GM21423 (cell line): ENCODE results near the gene CYRIA.

Experiments
- ATAC-seq: cut with Tn5 transposase; IDR thresholded peaks from one replicate; pipeline ENCODE4 v1.9.1; 2021; ENCODE audit warnings: mild to moderate bottlenecking, moderate library complexity; ENCODE audit not compliant: unreplicated experiment

The CYRIA gene

GRCh38 chr2:16632598-16632997 is 33.0 kb downstream of the CYRIA start:
- ATAC-seq, result no peak

DNA sequence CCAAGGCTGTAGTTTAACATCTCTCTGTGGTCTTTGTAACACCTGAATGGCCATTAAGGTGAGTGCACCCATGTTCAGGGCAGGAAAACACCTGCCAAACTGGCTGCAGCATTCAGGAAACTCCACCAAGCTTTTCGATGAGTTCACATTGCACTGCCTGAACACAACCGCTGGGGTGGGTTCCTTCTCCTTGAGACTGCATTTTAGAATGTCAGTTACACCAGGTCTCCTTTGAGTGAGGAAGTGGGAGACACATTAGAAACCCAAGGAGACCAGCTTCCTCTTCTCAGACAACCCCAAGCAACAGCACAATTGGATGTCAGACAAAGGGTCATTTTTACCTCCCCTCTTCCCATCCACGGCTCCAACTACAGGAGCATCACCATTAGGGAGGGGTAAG is 35.2 kb downstream of the CYRIA start:
- peak; percentile 43 for ATAC-seq

DNA sequence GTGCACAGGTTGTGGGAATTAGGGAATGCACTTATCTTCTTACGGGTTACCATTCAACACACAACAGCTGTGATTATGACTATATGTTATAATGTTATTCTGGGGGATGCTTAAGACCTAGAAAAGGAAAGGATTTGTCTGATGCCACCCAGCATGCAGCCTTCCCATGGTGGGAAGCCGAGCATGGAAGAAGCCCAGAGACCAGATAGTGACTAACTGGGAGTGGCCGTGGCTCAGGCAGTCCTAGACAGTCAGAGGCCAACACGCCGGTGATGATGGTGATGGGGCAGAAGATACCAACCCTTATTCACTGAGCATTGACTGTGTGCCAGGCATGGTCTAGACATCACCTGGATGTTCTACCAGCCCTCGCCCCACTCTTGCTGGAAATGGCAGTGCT is 35.9 kb downstream of the CYRIA start:
- ATAC-seq, result no peak

DNA sequence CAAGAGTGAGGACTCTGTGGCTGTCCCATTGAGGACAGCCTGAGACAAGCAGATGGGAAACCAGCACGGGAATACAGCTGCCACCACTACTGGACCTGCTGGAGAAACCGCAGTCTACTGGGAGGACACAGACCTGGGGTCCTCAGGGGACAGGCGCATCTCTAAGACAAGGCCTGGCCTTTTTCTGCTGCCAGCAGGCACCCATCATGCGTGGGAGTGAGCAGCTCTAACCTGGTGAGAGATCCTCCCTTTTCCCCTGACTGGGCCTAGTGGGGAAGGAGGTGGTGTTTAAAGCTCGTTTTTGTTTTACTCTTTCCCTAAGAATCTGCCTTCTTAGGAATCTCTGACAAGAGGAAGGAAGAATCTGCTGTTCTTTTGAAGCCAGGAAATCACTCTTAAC is 36.6 kb downstream of the CYRIA start:
- ATAC-seq, result no peak

GRCh38 chr2:16628314-16628713 is 37.3 kb downstream of the CYRIA start:
- no peak for ATAC-seq

GRCh38 chr2:16626997-16627605 is 38.5 kb downstream of the CYRIA start:
- no peak for ATAC-seq

DNA sequence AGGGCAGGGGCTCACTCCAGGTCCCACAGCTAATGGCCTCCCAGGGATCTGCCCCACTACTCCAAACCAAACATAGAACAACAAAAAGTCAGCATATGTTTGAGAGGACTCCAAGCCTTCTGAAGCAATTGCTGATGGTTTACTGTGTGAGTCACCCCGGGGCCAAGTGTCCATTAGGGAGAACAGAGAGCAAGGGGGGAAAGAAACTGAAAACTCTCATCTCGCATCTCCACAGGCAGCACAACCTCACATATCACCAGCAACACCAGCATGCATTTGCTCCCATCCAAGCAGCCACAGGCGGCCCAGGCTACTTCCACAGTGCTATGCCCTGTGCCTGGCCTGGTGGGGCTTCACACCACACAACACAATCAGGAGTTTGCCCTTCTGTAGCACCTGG is 39.1 kb downstream of the CYRIA start:
- ATAC-seq, result no peak

GRCh38 chr2:16625759-16626158 is 39.9 kb downstream of the CYRIA start:
- peak; percentile 75 for ATAC-seq

- ATAC-seq, result peak; percentile 5
Measured at GRCh38 chr2:16625201-16625729, 40.4 kb downstream of the CYRIA start.

GRCh38 chr2:16624436-16624780 is 41.2 kb downstream of the CYRIA start:
- ATAC-seq, result no peak

DNA sequence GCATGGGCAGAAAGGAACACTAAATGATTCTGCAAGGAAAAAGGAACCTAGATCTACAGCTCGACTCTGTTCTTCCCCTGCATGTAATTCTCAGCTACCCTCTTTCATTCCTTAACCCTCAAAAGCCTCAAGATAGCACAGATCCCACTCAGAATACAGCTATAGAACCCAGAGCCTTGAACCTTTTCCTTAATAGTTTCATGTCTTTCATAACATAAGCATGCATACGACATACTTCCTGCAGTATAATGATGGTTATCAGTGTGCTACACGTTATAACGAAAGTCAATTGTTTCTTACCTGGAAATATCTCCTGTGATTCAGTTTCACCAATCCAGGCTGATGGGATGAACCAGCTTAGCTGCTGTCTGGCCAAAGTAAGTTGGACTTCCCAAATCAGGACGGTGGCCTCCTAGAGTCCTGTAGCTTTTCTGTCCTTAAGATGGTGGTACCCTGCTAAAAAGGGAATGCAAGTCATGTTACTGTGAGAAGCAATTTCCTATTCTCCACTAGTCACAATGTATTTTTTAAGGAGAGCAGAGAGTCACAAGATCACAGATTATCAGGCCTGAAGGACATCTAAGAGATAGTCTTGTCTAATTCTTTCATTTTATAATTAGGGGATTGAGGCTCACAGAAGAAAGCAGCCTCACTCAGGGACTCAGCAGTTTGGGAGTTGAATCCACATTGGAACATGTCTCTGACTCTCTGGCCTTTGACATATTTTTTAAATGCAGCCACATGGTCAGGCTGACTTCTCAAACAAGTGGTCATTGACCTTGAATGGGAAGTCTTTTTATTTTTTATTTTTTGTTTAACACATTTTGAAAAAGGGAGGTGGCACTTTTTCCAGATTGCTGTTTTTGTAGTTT is 41.8 kb downstream of the CYRIA start:
- ATAC-seq, result no peak

- no peak for ATAC-seq
Measured at GRCh38 chr2:16623031-16623430, 42.6 kb downstream of the CYRIA start.

DNA sequence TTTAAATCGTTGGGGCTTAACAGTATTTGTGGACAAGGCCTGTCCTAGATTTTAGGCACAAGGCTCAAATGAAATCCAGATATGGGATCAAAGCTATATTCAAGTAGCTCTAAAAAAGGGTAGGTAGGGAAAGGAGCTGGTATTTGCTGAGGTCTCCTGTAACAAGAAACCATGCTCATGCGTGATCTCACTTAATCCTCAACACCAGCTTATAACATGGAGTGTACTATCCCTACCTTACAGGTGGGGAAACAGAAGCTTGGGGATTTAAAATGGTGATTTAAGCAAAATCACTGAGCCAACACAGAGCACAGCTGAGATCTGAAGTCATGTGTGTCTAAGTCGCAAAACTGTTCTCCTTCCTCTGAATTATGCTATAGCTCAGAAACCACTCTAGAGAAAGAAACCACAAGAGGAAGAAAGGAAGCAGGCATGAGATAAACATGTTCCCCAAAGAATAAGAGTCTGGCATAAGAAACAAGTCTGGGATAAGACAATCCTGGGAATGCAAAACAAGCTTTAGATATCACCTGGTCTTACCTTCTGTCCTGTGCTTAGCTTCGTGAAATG is 43.1 kb downstream of the CYRIA start:
- ATAC-seq, result no peak

GRCh38 chr2:16621316-16621715 is 44.3 kb downstream of the CYRIA start:
- no peak for ATAC-seq

DNA sequence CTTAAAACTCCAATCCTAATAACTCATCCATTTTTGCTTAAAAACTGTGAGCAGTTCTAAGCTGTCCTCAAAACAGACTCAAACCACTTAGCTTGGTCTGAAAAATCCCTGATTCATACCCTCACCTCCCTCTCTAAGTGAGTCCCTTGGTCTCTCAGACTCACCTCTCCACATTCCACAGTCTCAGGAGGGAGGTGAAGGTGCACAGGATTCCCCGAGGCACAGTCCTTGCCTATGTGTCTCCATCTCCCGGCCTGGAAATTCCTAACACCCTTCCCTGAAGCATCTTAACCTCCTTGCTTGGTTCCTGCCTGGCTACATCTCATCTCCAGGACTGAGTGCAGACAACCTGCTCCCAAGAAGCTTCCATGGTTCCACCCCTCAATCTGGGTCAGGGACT is 45.0 kb downstream of the CYRIA start:
- no peak for ATAC-seq

DNA sequence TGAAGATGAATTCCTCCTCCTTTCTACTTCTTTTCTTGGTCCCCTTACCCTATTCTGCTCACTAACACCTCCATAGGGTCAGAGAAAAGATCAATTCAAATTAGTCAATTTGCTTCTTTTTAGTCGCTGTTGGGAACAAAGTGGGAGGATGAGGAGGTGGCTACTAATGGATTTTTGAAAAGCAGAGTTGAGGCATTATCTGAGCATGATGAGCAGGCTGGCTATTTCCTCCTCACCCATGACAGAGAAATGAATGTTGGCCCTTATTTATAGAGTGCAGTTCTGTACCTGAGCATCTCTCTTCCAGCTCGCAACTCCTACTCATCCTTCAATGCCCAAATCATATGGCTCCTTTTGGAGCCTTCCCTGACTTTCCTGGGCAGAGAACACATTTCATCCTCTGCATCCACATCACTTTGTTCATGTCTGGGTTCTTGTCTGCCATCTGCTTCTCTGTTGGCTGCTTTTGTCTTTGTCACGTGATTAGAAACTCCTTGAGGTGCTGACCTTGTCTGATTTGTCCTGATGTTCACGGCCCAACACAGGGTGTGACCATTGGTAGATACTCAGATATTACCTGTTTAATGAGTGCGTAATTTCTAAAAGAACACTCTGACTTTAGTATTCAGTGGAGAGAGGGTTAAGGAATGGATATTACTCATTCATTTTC is 45.9 kb downstream of the CYRIA start:
- no peak for ATAC-seq

DNA sequence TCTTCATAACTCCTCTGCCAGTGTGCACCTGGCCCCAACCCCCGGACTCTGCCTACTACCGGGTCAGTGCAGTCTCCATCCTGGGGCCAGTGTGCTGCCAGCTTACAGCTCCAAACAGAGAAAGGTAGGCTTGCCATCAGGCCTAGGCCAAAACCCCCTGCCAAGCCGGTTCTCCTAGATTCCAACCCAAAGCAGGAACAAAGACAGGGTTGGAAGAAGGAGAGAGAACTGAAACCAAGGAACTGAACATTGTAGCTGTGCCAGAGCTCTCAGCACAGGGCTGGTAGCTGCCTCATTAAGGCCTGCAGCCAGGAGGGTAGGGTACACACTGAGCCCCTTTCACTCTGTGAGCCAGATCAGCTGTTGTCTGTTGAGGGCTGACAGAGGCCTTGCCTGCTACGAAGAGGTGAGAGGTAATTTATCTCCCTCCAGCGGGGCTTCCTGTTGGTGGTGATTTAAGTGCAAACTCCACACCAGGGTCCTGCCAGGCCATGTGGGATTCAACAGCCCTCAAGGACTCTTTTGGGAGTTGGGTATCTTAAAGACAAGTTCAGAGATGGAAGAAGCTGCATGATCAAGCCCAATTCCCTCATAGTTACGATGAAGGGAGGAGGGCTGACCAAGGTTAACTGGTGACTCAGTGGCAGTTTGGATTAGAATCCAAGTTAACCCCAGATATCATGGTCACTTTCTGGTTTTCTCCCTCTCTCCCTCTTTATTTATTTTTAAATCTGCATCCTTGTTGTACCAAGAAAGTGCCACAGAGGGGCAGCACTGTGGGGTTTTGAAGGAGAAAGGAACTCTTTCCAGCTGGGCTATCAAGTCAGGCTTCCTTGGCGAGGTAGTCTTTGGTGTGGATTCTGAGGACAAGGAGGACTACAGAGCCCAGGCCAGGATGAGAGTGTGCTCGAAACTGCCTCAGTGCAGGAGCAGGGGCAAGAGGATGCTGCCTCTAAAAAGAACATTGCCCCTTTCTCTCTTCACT is 48.1 kb downstream of the CYRIA start:
- ATAC-seq, result no peak
